ENCODE data around the gene CCDC15. TPM values are rescaled to one million over a fixed set of nuclear protein-coding genes. Genes with fewer than 3 reads are reported as not detected.

The CCDC15 gene
- total and polyA plus RNA-seq, 4 experiments from 2014 or later, result 0.48 to 2.7 (median 2.1) TPM

DNA sequence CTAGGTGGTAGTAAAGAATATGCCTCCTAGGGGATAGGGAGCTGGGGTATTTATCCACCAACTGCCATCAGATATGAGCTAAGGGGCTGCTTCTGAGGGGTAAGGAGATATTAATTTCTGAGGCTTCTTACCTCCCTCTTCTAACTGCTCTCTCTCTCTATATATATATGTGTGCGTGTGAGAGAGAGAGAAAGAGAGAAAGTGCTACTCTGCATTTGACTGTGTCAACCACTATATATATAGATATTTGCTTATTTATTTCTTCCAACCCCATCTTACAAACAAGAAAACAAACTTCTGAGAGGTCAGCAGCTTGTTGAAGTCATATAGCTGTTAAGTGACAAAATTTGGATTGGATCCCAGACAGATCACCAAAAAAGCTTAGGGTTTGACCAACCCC is 12.3 kb upstream of the CCDC15 start:
- no peaks in the 10 kb centered on the region for H3K9me3 Mint-ChIP-seq
- no peak overlapping the region for H3K4me3 ChIP-seq (ENCODE audit: low read length in 2 of 2)

GRCh38 chr11:124942466-124943253 is 11.3 kb upstream of the CCDC15 start:
- Mint-ChIP-seq H3K27ac (no peak overlapping the region), H3K27me3 (peaks cover 4 to 7% of the 10 kb centered on the region in 2 donors), H3K36me3 (no peaks in the 10 kb centered on the region), H3K4me1 (peaks cover 4 to 6% (median 4%) of the 10 kb centered on the region in 4 donors), H3K9me3 (no peaks in the 10 kb centered on the region), H3K4me3 (no peak overlapping the region)
- Histone ChIP-seq H3K4me1 (ENCODE audit: insufficient read depth, low read length) (peaks cover 8% of the 10 kb centered on the region), H3K4me3 (ENCODE audit: low read length in 2 of 2) (no peak overlapping the region), H3K36me3 (ENCODE audit: insufficient read depth, low read length) (no peaks in the 10 kb centered on the region), H3K27ac (ENCODE audit: low read depth, low read length) (no peak overlapping the region), H3K27me3 (ENCODE audit: insufficient read depth, low read length) (no peaks in the 10 kb centered on the region), H3K9me3 (ENCODE audit: control insufficient read depth in 1 of 2, low read length in 2 of 2) (no peaks in the 10 kb centered on the region)
- DNase-seq, result no peak
- intact Hi-C loops (cut with micrococcal nuclease), result no loop called here
- POLR2A ChIA-PET (ENCODE audit: partially characterized antibody), result interaction anchor here (1.3 kb wide), 1 partner anchor 8 kb away, joined by 3 read pairs; no protein-coding TSS in a partner anchor
- CTCF ChIA-PET (ENCODE audit: partially characterized antibody), result interaction anchor here (1.2 to 1.5 kb wide), 2 partner anchors 19 to 199 kb away, joined by 4 read pairs; no protein-coding TSS in a partner anchor

More for the DNA sequence above, 12.3 kb upstream of the CCDC15 start:
- DNase-seq, result no peak
- peaks cover 8 to 10% of the 10 kb centered on the region in 2 donors for H3K27me3 Mint-ChIP-seq
- ChIA-PET POLR2A (ENCODE audit: partially characterized antibody) (interaction anchor here (1.3 kb wide), 1 partner anchor 9 kb away, joined by 3 read pairs; no protein-coding TSS in a partner anchor), CTCF (ENCODE audit: partially characterized antibody) (interaction anchor here (0.7 to 1.5 kb wide), 3 partner anchors 18 to 332 kb away, joined by 3 to 4 read pairs (median 4); no protein-coding TSS in a partner anchor)
- H3K4me3 Mint-ChIP-seq, result no peak overlapping the region
- H3K27me3 ChIP-seq (ENCODE audit: insufficient read depth, low read length), result no peaks in the 10 kb centered on the region
- H3K36me3 Mint-ChIP-seq, result no peaks in the 10 kb centered on the region
- H3K36me3 ChIP-seq (ENCODE audit: insufficient read depth, low read length), result no peaks in the 10 kb centered on the region
- H3K9me3 ChIP-seq (ENCODE audit: control insufficient read depth in 1 of 2, low read length in 2 of 2), result no peaks in the 10 kb centered on the region
- no peak overlapping the region for H3K27ac ChIP-seq (ENCODE audit: low read depth, low read length)
- H3K27ac Mint-ChIP-seq, result no peak overlapping the region
- peaks cover 4 to 6% (median 4%) of the 10 kb centered on the region in 4 donors for H3K4me1 Mint-ChIP-seq
- H3K4me1 ChIP-seq (ENCODE audit: insufficient read depth, low read length), result peaks cover 8% of the 10 kb centered on the region
- intact Hi-C loops (cut with micrococcal nuclease), result no loop called here

- H3K4me3 Mint-ChIP-seq, result no peak overlapping the region
- H3K4me1 ChIP-seq (ENCODE audit: insufficient read depth, low read length), result peaks cover 8% of the 10 kb centered on the region
- peak overlapping the region in 1 of 7 donors; percentile 53 for H3K27ac Mint-ChIP-seq
- peaks cover 1 to 5% of the 10 kb centered on the region in 2 donors for H3K36me3 Mint-ChIP-seq
- no peaks in the 10 kb centered on the region for H3K36me3 ChIP-seq (ENCODE audit: insufficient read depth, low read length)
- no peak overlapping the region for H3K27ac ChIP-seq (ENCODE audit: low read depth, low read length)
- H3K27me3 Mint-ChIP-seq, result peaks cover 4 to 7% of the 10 kb centered on the region in 2 donors
- H3K4me3 ChIP-seq (ENCODE audit: low read length in 2 of 2), result no peak overlapping the region
- peaks cover 0 to 6% (median 2%) of the 10 kb centered on the region in 8 donors for H3K9me3 Mint-ChIP-seq
- ChIA-PET POLR2A (ENCODE audit: partially characterized antibody) (interaction anchor here (1.5 kb wide), 1 partner anchor 11 kb away, joined by 10 read pairs; the partner anchor contains the start of gene CCDC15), CTCF (ENCODE audit: partially characterized antibody) (no interaction called here)
- H3K4me1 Mint-ChIP-seq, result peaks cover 5 to 6% (median 6%) of the 10 kb centered on the region in 4 donors
- DNase-seq, result no peak
- no peaks in the 10 kb centered on the region for H3K9me3 ChIP-seq (ENCODE audit: control insufficient read depth in 1 of 2, low read length in 2 of 2)
- intact Hi-C loops (cut with micrococcal nuclease), result no loop called here
- H3K27me3 ChIP-seq (ENCODE audit: insufficient read depth, low read length), result no peaks in the 10 kb centered on the region
Measured at GRCh38 chr11:124943254-124943616, 10.8 kb upstream of the CCDC15 start.

- DNase-seq, result no peak
Measured at GRCh38 chr11:124943741-124944140, 10.3 kb upstream of the CCDC15 start.

GRCh38 chr11:124944565-124944964 is 9.4 kb upstream of the CCDC15 start:
- Histone ChIP-seq H3K36me3 (ENCODE audit: insufficient read depth, low read length) (no peaks in the 10 kb centered on the region), H3K4me3 (ENCODE audit: low read length in 2 of 2) (no peak overlapping the region), H3K27ac (ENCODE audit: low read depth, low read length) (no peak overlapping the region), H3K9me3 (ENCODE audit: control insufficient read depth in 1 of 2, low read length in 2 of 2) (no peaks in the 10 kb centered on the region), H3K27me3 (ENCODE audit: insufficient read depth, low read length) (no peaks in the 10 kb centered on the region), H3K4me1 (ENCODE audit: insufficient read depth, low read length) (peaks cover 12% of the 10 kb centered on the region)
- Mint-ChIP-seq H3K27ac (no peak overlapping the region), H3K36me3 (peaks cover 2 to 8% of the 10 kb centered on the region in 2 donors), H3K4me1 (peaks cover 7 to 16% (median 13%) of the 10 kb centered on the region in 4 donors), H3K9me3 (peaks cover 0 to 11% (median 6%) of the 10 kb centered on the region in 8 donors), H3K27me3 (peaks cover 3 to 7% of the 10 kb centered on the region in 2 donors), H3K4me3 (no peak overlapping the region)
- ChIA-PET POLR2A (ENCODE audit: partially characterized antibody) (interaction anchor here (1.5 kb wide), 1 partner anchor 9 kb away, joined by 10 read pairs; the partner anchor contains the start of gene CCDC15), CTCF (ENCODE audit: partially characterized antibody) (interaction anchor here (1.0 kb wide), 1 partner anchor 9 kb away, joined by 5 read pairs; no protein-coding TSS in a partner anchor)
- no peak for DNase-seq
- intact Hi-C loops (cut with micrococcal nuclease), result no loop called here

More at GRCh38 chr11:124943741-124944140, 10.3 kb upstream of the CCDC15 start:
- no peaks in the 10 kb centered on the region for H3K36me3 ChIP-seq (ENCODE audit: insufficient read depth, low read length)
- POLR2A ChIA-PET (ENCODE audit: partially characterized antibody), result interaction anchor here (1.5 kb wide), 1 partner anchor 10 kb away, joined by 10 read pairs; the partner anchor contains the start of gene CCDC15
- H3K27me3 ChIP-seq (ENCODE audit: insufficient read depth, low read length), result no peaks in the 10 kb centered on the region
- H3K9me3 Mint-ChIP-seq, result peaks cover 0 to 11% (median 5%) of the 10 kb centered on the region in 8 donors
- peaks cover 7 to 11% (median 8%) of the 10 kb centered on the region in 4 donors for H3K4me1 Mint-ChIP-seq
- no peaks in the 10 kb centered on the region for H3K9me3 ChIP-seq (ENCODE audit: control insufficient read depth in 1 of 2, low read length in 2 of 2)
- H3K4me1 ChIP-seq (ENCODE audit: insufficient read depth, low read length), result peaks cover 8% of the 10 kb centered on the region
- H3K27ac ChIP-seq (ENCODE audit: low read depth, low read length), result no peak overlapping the region
- peaks cover 3 to 7% of the 10 kb centered on the region in 2 donors for H3K27me3 Mint-ChIP-seq
- H3K4me3 Mint-ChIP-seq, result no peak overlapping the region
- CTCF ChIA-PET (ENCODE audit: partially characterized antibody), result interaction anchor here (1.0 kb wide), 1 partner anchor 10 kb away, joined by 5 read pairs; no protein-coding TSS in a partner anchor
- peak overlapping the region in 3 of 7 donors; percentile 4 to 71 (median 42) for H3K27ac Mint-ChIP-seq
- peaks cover 2 to 8% of the 10 kb centered on the region in 2 donors for H3K36me3 Mint-ChIP-seq
- intact Hi-C loops (cut with micrococcal nuclease), result no loop called here
- H3K4me3 ChIP-seq (ENCODE audit: low read length in 2 of 2), result no peak overlapping the region

GRCh38 chr11:124945826-124946225 is 8.2 kb upstream of the CCDC15 start:
- POLR2A ChIA-PET (ENCODE audit: partially characterized antibody), result no interaction called here
- Histone ChIP-seq H3K4me3 (ENCODE audit: low read length in 2 of 2) (no peak overlapping the region), H3K4me1 (ENCODE audit: insufficient read depth, low read length) (peaks cover 24% of the 10 kb centered on the region), H3K9me3 (ENCODE audit: control insufficient read depth in 1 of 2, low read length in 2 of 2) (no peaks in the 10 kb centered on the region), H3K27ac (ENCODE audit: low read depth, low read length) (no peak overlapping the region), H3K36me3 (ENCODE audit: insufficient read depth, low read length) (no peaks in the 10 kb centered on the region), H3K27me3 (ENCODE audit: insufficient read depth, low read length) (no peaks in the 10 kb centered on the region)
- H3K27me3 Mint-ChIP-seq, result peaks cover 3% of the 10 kb centered on the region in 2 donors
- H3K4me3 Mint-ChIP-seq, result no peak overlapping the region
- intact Hi-C loops (cut with micrococcal nuclease), result no loop called here
- CTCF ChIA-PET (ENCODE audit: partially characterized antibody), result interaction anchor here (1.5 kb wide), 1 partner anchor 70 kb away, joined by 6 read pairs; no protein-coding TSS in a partner anchor
- DNase-seq, result no peak
- no peak overlapping the region for H3K27ac Mint-ChIP-seq
- H3K9me3 Mint-ChIP-seq, result peaks cover 0 to 11% (median 6%) of the 10 kb centered on the region in 8 donors
- H3K36me3 Mint-ChIP-seq, result peaks cover 2 to 8% of the 10 kb centered on the region in 2 donors
- peaks cover 7 to 21% (median 17%) of the 10 kb centered on the region in 4 donors for H3K4me1 Mint-ChIP-seq

DNA sequence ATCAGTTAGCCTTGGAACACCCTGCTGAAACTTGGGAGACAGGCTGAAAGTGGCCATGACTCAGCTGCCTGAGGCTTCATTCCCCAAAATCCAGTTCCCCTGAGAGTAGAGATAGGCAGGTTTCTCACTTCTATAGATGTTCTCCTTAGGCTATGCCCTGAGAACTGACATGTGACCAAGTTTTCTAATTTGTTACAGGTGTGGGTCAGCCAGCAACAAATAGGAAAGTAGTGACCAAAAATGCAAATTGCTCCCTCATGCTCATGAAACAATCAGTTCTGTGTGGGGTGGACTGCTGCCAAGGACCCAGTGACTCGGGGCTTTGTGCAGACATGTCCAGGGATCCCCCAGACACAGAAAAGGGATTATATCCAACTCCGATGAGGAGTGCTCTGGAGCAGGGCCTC is 7.3 kb upstream of the CCDC15 start:
- ChIA-PET POLR2A (ENCODE audit: partially characterized antibody) (no interaction called here), CTCF (ENCODE audit: partially characterized antibody) (no interaction called here)
- Mint-ChIP-seq H3K4me1 (peaks cover 7 to 21% (median 17%) of the 10 kb centered on the region in 4 donors), H3K27me3 (peaks cover 0 to 3% of the 10 kb centered on the region in 2 donors), H3K9me3 (peaks cover 0 to 11% (median 6%) of the 10 kb centered on the region in 8 donors), H3K4me3 (no peak overlapping the region), H3K36me3 (peaks cover 2 to 8% of the 10 kb centered on the region in 2 donors), H3K27ac (no peak overlapping the region)
- Histone ChIP-seq H3K4me1 (ENCODE audit: insufficient read depth, low read length) (peaks cover 33% of the 10 kb centered on the region), H3K9me3 (ENCODE audit: control insufficient read depth in 1 of 2, low read length in 2 of 2) (no peaks in the 10 kb centered on the region), H3K27me3 (ENCODE audit: insufficient read depth, low read length) (no peaks in the 10 kb centered on the region), H3K4me3 (ENCODE audit: low read length in 2 of 2) (no peak overlapping the region), H3K36me3 (ENCODE audit: insufficient read depth, low read length) (no peaks in the 10 kb centered on the region), H3K27ac (ENCODE audit: low read depth, low read length) (no peak overlapping the region)
- intact Hi-C loops (cut with micrococcal nuclease), result no loop called here
- no peak for DNase-seq

Data from CD4-positive, alpha-beta memory T cell (primary cell).